ENCODE data around the gene LRP1B. TPM values are rescaled to one million over a fixed set of nuclear protein-coding genes. Genes with fewer than 3 reads are reported as not detected.

The LRP1B gene
- total RNA-seq, 1 donor from 2014 or later = 1.7 TPM

- no peak overlapping the region for H3K27ac Mint-ChIP-seq
- no peak for DNase-seq (ENCODE audit: low spot score in 2 of 2, unreplicated experiment in 2 of 2)
- H3K9me3 Mint-ChIP-seq = peaks cover 8% of the 10 kb centered on the region
- H3K4me3 Mint-ChIP-seq = no peak overlapping the region
- H3K4me1 Mint-ChIP-seq = no peaks in the 10 kb centered on the region
- no peaks in the 10 kb centered on the region for H3K27me3 Mint-ChIP-seq (ENCODE audit: low read depth)
- no peak for TF ChIP-seq CTCF (IDR thresholded peaks at IDR 0.05; ENCODE audit: unreplicated experiment)
- no peaks in the 10 kb centered on the region for H3K36me3 Mint-ChIP-seq
Measured at GRCh38 chr2:141748616-141749015, 382.2 kb downstream of the LRP1B start.

GRCh38 chr2:141741652-141742051 lies 389.2 kb downstream of the LRP1B start:
- H3K4me1 Mint-ChIP-seq = peaks cover 6% of the 10 kb centered on the region
- DNase-seq (ENCODE audit: low spot score in 2 of 2, unreplicated experiment in 2 of 2) = no peak
- no peak overlapping the region for H3K4me3 Mint-ChIP-seq
- no peaks in the 10 kb centered on the region for H3K27me3 Mint-ChIP-seq (ENCODE audit: low read depth)
- H3K27ac Mint-ChIP-seq = no peak overlapping the region
- no peak for TF ChIP-seq CTCF (IDR thresholded peaks at IDR 0.05; ENCODE audit: unreplicated experiment)
- peaks cover 26% of the 10 kb centered on the region for H3K9me3 Mint-ChIP-seq
- no peaks in the 10 kb centered on the region for H3K36me3 Mint-ChIP-seq

GRCh38 chr2:141737492-141738255 lies 393.1 kb downstream of the LRP1B start:
- H3K4me1 Mint-ChIP-seq = peaks cover 6% of the 10 kb centered on the region
- TF ChIP-seq CTCF (IDR thresholded peaks at IDR 0.05; ENCODE audit: unreplicated experiment) = no peak
- H3K27me3 Mint-ChIP-seq (ENCODE audit: low read depth) = no peaks in the 10 kb centered on the region
- no peak for DNase-seq (ENCODE audit: low spot score in 2 of 2, unreplicated experiment in 2 of 2)
- peaks cover 10% of the 10 kb centered on the region for H3K9me3 Mint-ChIP-seq
- H3K36me3 Mint-ChIP-seq = no peaks in the 10 kb centered on the region
- no peak overlapping the region for H3K27ac Mint-ChIP-seq
- no peak overlapping the region for H3K4me3 Mint-ChIP-seq

GRCh38 chr2:141736466-141736865 lies 394.4 kb downstream of the LRP1B start:
- DNase-seq (ENCODE audit: low spot score in 2 of 2, unreplicated experiment in 2 of 2) = no peak
- Mint-ChIP-seq H3K27ac (no peak overlapping the region), H3K27me3 (ENCODE audit: low read depth) (no peaks in the 10 kb centered on the region), H3K4me1 (peaks cover 6% of the 10 kb centered on the region), H3K36me3 (no peaks in the 10 kb centered on the region), H3K9me3 (peaks cover 8% of the 10 kb centered on the region), H3K4me3 (no peak overlapping the region)
- no peak for TF ChIP-seq CTCF (IDR thresholded peaks at IDR 0.05; ENCODE audit: unreplicated experiment)

- H3K27ac Mint-ChIP-seq = no peak overlapping the region
- no peaks in the 10 kb centered on the region for H3K27me3 Mint-ChIP-seq (ENCODE audit: low read depth)
- H3K36me3 Mint-ChIP-seq = no peaks in the 10 kb centered on the region
- no peak for TF ChIP-seq CTCF (IDR thresholded peaks at IDR 0.05; ENCODE audit: unreplicated experiment)
- no peak for DNase-seq (ENCODE audit: low spot score in 2 of 2, unreplicated experiment in 2 of 2)
- no peak overlapping the region for H3K4me3 Mint-ChIP-seq
- H3K4me1 Mint-ChIP-seq = no peaks in the 10 kb centered on the region
- peaks cover 5% of the 10 kb centered on the region for H3K9me3 Mint-ChIP-seq
Measured at GRCh38 chr2:141728886-141729285, 401.9 kb downstream of the LRP1B start.
